Liver (tissue), 3 donors: Measurements from ENCODE around the gene SATB2.

ENCODE experiments used
- JUND ChIP-seq, 2 donors: IDR thresholded peaks; 2 replicates each; pipeline ENCODE4 v1.6.1; 2016; ENCODE audit warnings: antibody characterized with exemption in 2 of 2
- YY1 ChIP-seq: IDR thresholded peaks from 2 replicates; pipeline ENCODE4 v1.6.1; 2016; ENCODE audit warnings: antibody characterized with exemption, mild to moderate bottlenecking
- TF ChIP-seq, protein P1 (sequence below): fragments of 150-350 bp; IDR thresholded peaks from 2 replicates; pipeline ENCODE4 v1.5.1; 2017; ENCODE audit warnings: improper control_type of control experiment, low read depth, low read length; ENCODE audit not compliant: missing input control
- TF ChIP-seq, protein P2 (sequence below): IDR thresholded peaks from 2 replicates; pipeline ENCODE4 v1.6.1; 2016; ENCODE audit warnings: antibody characterized with exemption
- donor health status: healthy.
- donor health status: healthy.

DNA sequence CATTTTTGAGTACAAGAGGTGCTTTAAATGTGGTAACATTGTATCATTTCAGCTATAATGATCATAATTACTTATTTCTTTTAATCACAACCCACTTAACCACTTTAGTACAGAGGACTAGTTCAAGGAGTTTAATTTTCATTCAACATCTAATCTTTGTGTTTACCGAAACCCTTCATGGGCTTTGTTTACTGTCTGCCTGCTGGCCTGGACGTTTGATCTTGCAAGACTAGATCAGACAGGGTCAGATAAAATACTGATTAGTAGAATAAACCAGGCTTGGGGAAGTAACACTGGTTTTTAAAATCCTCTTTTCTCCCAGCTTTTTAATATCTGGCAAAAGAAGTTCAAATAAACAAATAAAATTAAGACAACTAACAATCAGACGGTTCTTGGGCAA is 93.6 kb downstream of the SATB2 start:
- TF ChIP-seq, protein P1, sequence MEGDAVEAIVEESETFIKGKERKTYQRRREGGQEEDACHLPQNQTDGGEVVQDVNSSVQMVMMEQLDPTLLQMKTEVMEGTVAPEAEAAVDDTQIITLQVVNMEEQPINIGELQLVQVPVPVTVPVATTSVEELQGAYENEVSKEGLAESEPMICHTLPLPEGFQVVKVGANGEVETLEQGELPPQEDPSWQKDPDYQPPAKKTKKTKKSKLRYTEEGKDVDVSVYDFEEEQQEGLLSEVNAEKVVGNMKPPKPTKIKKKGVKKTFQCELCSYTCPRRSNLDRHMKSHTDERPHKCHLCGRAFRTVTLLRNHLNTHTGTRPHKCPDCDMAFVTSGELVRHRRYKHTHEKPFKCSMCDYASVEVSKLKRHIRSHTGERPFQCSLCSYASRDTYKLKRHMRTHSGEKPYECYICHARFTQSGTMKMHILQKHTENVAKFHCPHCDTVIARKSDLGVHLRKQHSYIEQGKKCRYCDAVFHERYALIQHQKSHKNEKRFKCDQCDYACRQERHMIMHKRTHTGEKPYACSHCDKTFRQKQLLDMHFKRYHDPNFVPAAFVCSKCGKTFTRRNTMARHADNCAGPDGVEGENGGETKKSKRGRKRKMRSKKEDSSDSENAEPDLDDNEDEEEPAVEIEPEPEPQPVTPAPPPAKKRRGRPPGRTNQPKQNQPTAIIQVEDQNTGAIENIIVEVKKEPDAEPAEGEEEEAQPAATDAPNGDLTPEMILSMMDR: no peak
- TF ChIP-seq YY1 (no peak), JUND (IDR thresholded peaks at IDR 0.05) (no peak)
- TF ChIP-seq, protein P2, sequence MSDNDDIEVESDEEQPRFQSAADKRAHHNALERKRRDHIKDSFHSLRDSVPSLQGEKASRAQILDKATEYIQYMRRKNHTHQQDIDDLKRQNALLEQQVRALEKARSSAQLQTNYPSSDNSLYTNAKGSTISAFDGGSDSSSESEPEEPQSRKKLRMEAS: no peak
